HG03571 (cell line): ENCODE results near the gene RAB10.
"Not testable (repeated sequence)": the region's sequence is repeated elsewhere in the genome, so short reads cannot be mapped to it uniquely, and the experiment has no call there.

Experiments
- ATAC-seq: cut with Tn5 transposase; IDR thresholded peaks from one replicate; pipeline ENCODE4 v1.9.1; 2021; ENCODE audit not compliant: unreplicated experiment

Gene RAB10

DNA sequence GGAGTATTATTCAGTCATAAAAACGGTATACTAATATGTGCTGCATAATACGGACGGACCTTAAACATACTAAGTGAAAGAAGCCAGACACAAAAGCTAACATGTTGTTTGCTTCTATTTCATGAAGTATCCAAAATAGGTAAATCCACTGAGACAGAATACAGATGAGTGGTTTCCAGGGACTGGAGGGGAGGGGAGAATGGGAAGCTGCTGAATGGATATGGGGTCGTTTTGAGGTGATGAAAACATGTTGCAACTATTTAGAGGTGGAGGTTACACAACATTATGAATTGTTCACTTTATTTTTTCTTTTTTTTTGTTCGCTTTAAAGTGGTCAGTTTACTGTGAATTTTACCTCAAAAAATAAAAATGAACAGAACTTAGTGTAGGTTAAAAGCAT is 52.9 kb downstream of the RAB10 start:
- no peak for ATAC-seq

DNA sequence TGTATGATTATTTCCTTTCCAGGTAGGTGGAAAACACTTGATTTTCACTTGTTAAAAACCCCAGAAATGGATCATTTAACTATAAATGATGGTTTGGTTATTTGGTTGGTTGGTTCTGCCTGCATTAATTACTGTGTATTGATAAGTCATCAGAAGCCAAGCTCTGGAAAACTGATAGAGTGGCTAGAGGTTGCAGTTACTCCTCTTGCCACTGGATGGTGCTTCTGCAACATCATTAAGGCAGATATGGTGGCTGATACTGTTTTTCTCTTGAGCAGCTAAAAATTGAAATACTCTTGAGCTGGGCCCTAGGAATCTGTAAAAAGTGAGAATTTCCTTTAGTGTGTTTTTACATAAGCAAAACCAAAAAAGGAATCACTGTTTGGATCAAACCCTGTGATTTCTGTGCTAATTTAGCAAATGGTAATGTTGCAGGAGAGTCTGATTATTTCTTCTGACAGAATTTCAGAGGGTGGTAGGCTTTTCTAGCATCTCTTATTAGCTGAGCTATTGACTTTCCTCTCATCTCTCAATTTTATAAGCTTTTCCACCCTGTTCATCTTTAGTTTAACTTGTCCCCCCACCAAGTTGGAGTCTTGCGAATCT is 54.3 kb downstream of the RAB10 start:
- ATAC-seq, result no peak

DNA sequence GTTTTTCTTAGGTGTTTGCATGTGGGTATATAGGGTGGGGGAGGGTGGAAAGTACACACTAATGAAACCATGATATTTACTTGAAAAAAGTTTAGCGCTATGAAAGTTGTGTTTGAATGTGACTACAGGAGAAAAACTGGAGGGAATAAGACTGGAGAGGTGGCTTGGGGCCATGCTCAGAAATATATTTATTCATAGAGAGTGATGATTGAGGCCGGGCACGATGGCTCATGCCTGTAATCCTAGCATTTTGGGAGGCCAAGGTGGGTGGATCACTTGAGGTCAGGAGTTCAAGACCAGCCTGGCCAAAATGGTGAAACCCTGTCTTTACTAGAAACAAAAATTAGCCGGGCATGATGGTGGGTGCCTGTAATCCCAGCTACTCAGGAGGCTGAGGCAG is 55.0 kb downstream of the RAB10 start:
- not testable (repeated sequence) for ATAC-seq

DNA sequence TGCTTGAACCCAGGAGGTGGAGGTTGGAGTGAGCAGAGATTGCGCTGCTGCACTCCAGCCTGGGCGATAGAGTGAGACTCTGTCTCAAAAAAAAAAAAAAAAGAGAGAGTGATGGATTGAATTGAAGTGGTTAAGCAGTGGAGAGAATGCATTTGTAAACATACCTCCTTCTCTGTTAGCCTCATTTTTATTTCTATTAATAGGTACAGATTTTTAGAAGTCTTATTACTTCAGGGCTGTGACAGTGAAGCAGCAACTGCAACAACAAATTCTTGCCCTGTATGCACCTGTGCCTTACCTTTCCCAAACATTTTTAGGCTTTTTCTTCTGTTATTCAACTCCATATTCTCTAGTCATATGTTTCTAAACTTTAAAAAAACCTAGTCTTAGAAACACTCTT is 55.5 kb downstream of the RAB10 start:
- ATAC-seq, result no peak

DNA sequence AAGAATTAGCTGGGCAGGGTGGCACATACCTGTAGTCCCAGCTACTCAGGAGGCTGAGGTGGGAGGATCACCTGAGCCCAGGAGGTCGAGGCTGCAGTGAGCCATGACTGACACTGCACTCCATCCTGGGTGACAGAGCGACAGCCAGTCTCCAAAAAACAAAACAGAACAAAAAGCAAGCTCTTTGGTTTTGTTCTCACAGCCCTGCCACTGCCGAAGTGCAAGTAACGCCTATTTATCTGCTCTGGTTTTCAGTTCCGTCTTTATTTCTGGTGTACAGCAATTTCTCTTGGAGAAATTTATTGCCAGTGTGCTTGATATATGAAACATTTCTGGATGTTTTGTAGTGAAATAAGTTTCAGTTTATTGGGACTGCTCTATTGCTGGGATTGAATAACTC is 61.9 kb downstream of the RAB10 start:
- ATAC-seq, result no peak

DNA sequence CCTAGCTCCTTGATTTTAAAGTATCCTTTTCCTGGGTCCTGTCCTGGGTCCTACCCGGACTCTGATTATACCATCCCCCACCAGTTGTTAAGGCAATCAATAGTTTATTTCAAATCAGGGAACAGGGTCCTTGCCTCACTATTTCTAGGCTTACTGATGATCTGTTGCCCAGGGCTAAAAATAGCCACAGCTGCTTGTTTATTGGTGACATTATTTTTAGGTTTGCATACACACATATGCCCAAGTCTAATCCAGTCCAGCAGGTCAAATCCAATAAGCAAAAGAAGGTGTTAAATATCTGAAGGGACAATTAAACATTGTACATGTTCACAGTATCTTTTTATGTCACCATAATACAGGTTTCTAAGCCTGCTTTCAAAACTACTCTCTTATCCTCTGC is 66.0 kb downstream of the RAB10 start:
- no peak for ATAC-seq

DNA sequence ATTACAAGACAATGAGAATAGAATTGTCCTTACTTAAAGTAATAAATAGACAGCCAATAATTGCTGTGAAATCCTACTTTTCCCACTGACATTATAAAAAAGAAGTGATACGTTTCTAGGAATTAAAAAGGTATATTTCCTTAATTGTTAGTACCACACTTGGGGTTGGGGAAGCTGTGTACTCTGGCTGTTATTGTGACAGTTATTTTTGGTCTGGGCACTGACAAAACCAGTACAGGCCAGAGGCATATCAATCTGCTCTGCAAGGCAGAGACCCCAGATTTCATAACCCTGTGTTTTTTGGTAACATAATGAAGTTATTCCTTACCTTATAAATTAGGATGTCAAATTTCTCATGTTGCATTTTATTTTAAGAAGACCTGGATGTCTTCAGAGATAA is 66.5 kb downstream of the RAB10 start:
- ATAC-seq, result no peak

DNA sequence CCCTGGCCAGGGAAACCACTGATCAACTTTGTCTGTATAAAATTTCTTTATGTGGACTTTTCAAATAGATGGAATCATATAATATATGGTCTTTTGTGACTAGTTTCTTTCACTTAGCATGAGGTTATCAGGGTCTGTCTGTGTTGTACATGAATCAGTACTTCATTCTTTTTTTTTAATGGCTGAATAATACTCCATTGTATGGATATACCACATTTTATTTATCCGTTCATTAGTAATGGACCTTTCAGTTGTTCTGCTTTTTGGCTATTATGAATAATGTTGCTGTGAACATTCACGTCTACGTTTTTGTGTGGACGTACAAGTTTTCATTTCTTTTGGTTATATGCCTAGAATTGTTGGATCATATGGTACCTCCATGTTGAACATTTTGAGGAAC is 69.9 kb downstream of the RAB10 start:
- no peak for ATAC-seq

DNA sequence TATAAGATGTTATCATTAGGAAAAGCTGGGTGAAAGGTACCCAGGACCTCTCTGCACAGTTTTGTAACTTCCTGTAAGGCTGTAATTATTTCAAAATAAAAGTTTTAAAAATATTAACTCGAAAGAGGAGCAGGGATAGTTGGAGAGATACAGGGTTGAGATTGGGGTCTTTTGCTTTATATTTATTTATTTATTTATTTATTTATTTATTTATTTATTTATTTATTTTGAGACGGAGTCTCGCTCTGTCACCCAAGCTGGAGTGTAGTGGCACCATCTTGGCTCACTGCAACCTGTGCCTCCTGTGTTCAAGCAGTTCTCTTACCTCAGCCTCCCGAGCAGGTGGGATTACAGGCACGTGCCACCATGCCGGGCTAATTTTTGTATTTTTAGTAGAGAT is 74.8 kb downstream of the RAB10 start:
- ATAC-seq, result not testable (repeated sequence)

DNA sequence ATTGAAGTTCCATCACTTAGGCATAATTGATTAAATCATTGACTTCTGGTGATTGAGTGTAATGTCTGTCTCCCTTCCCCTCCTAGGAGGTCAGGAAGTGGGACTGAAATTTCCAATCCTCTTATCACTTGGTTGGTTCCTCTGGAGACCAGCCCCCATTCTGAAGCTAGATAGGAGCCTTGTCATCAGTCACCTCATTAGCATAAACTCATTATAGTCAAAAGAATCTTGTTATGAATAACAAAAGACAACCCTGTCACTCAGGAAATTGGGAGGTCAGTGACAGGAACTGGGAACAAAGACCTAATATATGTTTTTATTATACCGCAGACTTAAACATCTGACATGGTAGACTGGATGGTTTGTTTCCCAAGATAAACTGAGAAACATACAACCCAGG is 78.3 kb downstream of the RAB10 start:
- no peak for ATAC-seq

DNA sequence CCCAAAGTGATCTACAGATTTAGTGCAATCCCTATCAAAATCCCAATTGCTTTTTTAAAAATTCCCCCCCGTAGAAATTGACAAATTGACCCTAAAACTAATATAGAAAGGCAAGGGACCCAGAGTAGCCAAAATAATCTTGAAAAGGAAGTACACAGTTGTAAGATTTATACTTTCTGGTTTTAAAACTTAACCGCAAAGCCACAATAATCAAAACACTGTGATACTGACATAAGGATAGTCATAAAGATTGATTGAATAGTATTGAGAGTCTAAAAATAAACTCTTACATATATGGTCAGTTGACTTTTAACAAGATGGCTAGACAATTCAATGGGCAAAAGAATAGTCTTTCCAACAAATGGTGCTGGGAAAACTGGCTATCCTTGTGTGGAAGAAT is 80.3 kb downstream of the RAB10 start:
- no peak for ATAC-seq

DNA sequence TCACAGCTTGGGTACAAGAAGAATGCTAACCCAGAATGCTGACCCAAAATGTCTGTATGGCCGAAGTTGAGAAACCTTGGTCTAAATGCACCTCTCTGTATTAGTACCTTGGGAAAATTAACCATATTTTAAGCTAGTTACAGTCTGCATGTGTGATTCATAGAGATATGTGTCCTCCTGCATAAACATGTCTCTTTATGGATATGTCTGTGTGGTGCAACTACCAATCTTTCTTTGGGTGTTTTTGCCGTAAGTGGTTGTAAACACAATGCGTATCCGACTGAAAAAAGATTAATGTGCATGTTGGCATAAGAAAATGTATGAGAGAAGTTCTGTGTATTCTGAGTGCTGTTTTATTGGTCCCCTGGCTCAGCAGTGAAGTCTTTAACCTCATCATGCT is 84.8 kb downstream of the RAB10 start:
- no peak for ATAC-seq

DNA sequence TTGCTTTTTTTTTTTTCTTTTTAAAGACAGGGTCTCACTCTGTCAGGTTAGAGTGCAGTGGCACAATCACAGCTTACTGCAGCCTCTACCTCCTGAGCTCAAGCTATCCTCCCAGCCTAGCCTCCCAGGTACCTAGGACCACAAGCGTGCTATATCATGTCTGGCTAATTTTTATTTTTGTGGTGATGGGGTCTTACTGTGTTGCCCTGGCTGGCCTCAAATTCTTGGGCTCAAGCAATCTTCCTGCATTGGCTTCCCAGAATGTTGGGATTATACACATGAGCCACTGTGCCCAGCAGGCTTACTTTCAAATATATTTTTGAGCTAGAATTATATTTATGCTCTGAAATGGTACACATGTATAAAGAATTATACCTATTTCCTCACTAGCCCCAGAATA is 85.6 kb downstream of the RAB10 start:
- ATAC-seq, result no peak

DNA sequence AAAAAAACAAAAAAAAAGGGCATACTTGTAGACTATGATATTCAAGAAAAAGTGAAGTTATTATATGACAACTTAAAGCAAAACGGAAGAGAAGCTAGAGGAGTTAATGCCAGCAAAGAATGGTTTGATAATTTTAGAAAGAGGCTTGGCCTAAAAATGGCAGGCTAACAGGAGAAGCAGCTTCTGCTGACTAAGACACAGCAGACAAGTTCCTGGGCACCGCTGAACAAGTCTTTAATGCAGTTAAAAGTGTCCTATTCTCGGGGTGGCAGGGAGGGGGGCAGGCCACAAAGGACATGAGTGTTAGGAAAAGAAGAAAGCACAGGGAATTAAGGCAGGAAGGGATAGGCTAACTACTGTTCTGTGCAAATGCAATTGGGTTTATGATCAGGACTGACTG is 88.7 kb downstream of the RAB10 start:
- ATAC-seq, result no peak

DNA sequence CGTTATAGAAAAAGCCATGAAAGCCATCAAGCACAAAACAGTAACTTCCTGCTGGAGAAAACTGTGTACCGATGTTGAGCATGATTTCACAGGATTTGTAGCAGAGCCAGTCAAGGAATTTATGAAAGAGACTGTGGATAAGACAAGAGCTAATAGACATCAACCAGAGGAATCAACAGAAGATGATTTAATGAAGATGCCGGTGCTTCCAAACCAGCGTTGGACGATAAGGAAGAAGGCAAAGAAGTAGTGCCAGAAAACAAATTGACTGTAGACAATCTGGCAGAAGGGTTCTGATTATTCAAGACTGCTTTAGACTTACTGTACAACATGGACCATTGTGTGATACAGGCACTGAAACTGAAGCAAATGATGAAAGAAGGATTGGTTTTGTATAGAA is 89.5 kb downstream of the RAB10 start:
- ATAC-seq, result no peak

DNA sequence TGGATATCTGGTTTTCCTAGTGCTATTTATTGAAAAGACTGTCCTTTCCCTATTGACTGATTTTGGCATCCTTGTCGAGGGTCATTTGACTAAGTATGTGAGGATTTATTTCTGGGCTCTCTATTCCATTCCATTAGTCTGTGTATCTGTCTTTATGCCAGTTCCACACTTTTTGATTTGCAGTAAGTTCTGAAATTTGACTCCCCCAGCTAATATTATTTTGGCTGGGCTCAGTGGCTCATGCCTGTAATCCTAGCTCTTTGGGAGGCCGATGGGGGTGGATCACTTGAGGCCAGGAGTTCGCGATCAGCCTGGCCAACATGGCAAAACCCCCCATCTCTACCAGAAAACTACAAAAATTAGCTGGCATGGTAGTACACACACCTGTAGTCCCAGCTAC is 92.2 kb downstream of the RAB10 start:
- ATAC-seq, result no peak

DNA sequence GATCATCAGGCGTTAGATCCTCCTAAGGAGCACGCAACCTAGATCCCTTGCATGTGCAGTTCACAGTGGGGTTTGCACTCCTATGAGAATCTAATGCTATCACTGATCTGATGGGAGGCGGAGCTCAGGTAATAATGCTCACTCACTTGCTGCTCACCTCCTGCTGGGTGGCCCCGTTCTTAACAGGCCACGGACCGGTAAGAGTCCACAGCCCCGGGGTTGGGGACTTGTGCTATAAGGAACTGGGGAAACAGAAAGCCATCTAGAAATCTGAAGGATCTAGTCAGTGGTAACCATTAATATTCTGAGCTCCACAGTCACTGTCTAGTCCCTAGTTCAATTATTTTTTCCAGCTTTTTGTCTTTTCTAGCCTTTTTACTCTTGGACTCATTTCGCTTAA is 94.3 kb downstream of the RAB10 start:
- no peak for ATAC-seq

DNA sequence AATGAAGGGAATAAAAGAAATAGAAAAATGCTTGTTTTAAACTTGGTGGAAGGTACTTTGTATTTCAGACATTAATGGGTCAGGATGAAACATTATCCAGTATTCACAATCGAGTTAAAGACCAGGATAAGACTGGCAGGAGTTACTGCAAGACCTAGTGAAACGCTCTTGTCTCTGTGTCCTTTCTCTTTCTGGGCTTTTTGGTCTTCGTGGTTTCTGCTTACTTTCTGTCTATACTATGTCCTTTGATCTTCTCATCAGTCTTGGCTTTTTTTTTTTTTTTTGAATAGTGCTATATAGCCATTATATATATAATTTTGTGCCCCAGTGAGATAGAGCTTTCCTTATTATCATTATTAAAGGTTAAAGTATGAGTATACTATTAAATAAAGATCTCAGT is 96.9 kb downstream of the RAB10 start:
- ATAC-seq, result no peak

DNA sequence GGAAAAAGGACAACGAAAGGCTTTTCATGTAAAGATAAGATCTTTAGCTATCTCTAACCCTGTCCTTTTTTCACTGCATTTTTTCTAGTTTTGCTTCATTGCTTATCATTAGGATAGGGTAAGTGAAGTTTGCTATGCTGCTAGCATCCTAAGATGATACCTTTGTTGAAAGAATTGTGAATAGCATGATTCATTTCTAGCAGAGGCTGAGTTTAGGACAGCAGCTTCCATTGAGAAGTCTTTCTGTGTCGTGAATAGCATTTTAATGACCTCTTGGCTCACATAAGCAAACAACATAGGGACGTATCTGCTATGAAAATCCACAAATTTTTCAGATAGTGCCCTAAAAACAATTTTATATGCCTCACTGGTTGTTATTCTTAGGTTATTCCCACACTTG is 102.6 kb downstream of the RAB10 start:
- no peak for ATAC-seq

DNA sequence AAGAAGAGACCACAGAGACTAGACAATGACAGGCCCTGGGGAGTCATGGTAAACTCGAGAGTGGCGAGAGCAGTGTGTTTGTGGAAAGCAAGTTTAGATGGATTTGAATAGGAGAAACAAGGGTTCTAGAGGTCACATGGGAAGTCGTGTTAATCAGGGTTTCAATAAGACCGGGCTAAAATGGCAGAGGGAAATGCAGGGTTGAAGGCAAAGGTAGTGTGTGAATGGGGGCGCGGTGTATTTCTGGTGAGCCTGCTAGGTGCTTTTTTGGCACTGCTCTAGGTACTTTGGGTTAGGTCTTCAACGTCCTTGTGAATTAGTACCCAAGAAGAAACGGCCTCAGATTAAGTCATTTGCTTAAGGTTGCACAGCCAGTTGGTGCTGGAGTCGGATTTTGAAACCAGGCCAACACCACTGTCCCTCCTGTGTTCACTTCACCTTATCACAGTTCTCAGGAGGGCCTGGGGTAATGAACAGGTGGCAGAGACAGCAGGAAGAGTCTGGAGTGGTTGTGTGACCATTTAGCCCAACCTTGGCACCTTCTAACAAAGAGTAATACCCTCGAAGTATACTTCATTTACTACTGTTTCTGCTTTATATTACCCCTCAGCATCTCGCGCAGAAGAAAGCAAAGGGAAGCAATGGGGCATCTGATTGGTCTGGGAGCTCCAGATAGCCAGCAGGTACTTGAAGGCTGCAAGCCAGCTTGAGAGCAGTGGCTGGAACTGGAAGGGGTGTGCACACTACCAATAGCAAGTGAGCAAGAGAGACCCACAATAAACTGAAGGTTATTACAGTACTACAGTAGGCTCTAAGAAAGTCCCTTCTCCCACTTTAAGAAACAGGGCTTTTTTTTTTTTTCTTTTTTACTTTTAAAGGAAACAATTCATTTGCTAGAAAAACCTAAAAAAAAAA is 105.6 kb downstream of the RAB10 start:
- no peak for ATAC-seq

DNA sequence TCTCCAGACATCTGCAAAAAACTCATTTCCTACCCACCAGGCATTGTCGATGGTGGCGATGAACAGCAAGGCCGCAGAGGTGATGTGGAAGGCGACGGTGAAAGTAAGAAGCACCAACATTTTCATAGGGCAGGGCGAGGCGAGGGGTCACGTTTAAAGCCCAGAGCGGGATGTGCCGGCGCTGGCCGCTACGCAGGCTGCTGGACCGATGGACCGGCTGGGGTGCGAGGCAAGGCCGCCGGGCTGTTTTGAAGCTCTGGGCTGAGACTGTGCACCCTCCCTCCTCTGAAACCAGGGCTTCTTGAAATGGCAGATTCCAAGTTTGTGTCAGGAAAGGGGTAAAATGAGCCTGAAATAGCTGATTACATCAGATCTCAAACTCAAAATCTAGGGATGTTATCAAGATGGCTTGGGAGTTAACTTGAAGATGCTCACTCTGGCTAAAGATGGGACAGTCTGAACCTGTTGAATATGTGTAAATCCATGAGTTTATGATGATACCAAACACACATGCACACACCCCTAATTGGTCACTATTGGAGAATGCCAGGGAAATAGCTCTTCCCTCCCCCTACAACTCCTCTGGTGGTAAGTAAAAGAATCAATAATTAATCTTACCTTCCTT is 107.4 kb downstream of the RAB10 start:
- no peak for ATAC-seq

DNA sequence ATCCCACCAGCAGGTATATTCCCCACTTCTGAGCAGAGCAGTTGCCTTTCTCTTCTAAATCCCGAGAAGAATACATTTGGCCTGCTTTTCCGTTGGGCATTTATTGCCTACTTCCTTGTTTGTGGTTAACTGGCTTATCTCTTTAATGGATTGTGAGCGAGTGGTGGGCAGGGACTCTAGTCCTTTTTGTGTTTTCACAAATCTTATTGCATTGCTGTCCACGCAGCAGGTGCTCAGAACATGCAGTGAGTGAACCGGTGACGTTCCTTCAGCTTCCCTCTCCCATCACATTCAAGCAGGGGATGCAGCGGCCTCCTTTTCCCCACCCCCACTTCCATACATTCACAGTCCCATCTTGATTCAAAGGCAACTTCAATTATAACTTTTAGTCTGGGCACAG is 110.1 kb downstream of the RAB10 start:
- no peak for ATAC-seq
